GM12801 (cell line): ENCODE results near the gene RPS16.

Source experiments
- TF ChIP-seq, protein P1 (sequence below): IDR thresholded peaks from one replicate; pipeline ENCODE4 v1.5.1; 2011; ENCODE audit warnings: control low read depth; ENCODE audit not compliant: insufficient read length; ENCODE audit errors: extremely low read depth

RPS16 gene

GRCh38 chr19:39430675-39431593, 4.8 kb downstream of the RPS16 start:
- TF ChIP-seq, protein P1, sequence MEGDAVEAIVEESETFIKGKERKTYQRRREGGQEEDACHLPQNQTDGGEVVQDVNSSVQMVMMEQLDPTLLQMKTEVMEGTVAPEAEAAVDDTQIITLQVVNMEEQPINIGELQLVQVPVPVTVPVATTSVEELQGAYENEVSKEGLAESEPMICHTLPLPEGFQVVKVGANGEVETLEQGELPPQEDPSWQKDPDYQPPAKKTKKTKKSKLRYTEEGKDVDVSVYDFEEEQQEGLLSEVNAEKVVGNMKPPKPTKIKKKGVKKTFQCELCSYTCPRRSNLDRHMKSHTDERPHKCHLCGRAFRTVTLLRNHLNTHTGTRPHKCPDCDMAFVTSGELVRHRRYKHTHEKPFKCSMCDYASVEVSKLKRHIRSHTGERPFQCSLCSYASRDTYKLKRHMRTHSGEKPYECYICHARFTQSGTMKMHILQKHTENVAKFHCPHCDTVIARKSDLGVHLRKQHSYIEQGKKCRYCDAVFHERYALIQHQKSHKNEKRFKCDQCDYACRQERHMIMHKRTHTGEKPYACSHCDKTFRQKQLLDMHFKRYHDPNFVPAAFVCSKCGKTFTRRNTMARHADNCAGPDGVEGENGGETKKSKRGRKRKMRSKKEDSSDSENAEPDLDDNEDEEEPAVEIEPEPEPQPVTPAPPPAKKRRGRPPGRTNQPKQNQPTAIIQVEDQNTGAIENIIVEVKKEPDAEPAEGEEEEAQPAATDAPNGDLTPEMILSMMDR, result no peak

GRCh38 chr19:39428283-39429112, 7.3 kb downstream of the RPS16 start:
- TF ChIP-seq, protein P1, result no peak

GRCh38 chr19:39427707-39428106, 8.0 kb downstream of the RPS16 start:
- TF ChIP-seq, protein P1, result no peak

- TF ChIP-seq, protein P1, result no peak
These were observed 9.6 kb downstream of the RPS16 start for GRCh38 chr19:39426170-39426569.

- TF ChIP-seq, protein P1, result no peak
These were observed 10.0 kb downstream of the RPS16 start for GRCh38 chr19:39425744-39426143.

DNA sequence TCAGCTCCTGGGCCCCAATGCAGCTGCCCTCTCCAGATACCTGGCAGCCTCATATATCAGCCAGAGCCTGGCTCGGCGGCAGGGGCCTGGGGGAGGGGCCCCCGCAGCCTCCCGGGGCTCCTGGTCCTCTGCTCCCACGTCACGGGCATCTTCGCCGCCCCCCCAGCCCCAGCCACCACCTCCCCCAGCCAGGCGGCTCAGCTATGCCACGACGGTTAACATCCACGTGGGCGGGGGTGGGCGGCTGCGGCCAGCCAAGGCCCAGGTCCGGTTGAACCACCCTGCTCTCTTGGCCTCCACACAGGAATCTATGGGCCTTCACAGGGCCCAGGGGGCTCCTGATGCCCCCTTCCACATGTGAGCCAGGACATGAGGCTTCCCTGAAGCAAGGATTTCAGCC, 10.8 kb downstream of the RPS16 start:
- TF ChIP-seq, protein P1, result no peak
